ENCODE data around the gene PRKCA. TPM values are rescaled to one million over a fixed set of nuclear protein-coding genes. Genes with fewer than 3 reads are reported as not detected.

The PRKCA gene
- total and polyA plus RNA-seq, 2 donors from 2014 or later = 8.0 to 50.8 TPM

DNA sequence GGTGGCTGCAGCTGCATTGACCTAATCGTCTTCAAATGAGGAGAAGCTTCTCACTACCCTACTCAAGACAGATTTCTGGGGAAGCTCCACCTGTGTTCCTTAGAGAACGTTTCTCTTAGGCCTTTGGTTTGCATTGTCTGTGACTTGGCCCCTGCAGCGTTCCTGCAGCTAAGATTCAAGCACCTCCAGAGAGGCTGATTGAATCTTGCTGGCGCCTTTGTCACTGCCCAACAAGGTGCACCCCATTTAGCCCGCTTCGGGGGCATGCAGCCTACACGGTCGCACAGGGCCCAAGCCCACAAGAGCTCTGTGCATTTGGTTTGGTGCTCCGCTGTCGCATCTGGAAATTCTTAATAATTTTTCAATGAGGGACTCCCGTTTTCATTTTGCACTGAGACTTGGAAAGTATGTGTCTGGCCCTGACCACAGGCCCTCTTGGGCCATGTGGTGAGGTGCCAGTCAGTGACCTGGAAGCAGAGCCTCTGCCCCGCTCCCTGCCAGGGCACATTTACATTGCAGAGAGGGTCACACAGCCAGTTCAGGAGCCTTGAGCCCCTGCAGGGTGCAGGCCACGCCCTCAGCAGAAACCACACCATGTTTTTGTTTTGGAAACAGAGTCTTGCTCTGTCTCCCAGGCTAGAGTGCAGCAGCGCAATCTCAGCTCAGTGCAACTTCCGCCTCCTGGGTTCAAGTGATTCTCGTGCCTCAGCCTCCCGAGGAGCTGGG, 481.4 kb downstream of the PRKCA start:
- TF ChIP-seq, protein P1, sequence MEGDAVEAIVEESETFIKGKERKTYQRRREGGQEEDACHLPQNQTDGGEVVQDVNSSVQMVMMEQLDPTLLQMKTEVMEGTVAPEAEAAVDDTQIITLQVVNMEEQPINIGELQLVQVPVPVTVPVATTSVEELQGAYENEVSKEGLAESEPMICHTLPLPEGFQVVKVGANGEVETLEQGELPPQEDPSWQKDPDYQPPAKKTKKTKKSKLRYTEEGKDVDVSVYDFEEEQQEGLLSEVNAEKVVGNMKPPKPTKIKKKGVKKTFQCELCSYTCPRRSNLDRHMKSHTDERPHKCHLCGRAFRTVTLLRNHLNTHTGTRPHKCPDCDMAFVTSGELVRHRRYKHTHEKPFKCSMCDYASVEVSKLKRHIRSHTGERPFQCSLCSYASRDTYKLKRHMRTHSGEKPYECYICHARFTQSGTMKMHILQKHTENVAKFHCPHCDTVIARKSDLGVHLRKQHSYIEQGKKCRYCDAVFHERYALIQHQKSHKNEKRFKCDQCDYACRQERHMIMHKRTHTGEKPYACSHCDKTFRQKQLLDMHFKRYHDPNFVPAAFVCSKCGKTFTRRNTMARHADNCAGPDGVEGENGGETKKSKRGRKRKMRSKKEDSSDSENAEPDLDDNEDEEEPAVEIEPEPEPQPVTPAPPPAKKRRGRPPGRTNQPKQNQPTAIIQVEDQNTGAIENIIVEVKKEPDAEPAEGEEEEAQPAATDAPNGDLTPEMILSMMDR (IDR thresholded peaks at IDR 0.05; ENCODE audit: borderline replicate concordance, extremely low read depth, insufficient read depth) = no peak
- Histone ChIP-seq H3K4me1 (ENCODE audit: control insufficient read depth in 2 of 3, insufficient read depth in 2 of 3, low read depth in 1 of 3, low read length in 3 of 3) (no peaks in the 10 kb centered on the region), H3K27me3 (ENCODE audit: control insufficient read depth, insufficient read depth, low read length) (no peaks in the 10 kb centered on the region), H3K4me3 (ENCODE audit: low read length in 3 of 3) (no peak overlapping the region), H3K36me3 (ENCODE audit: control insufficient read depth in 2 of 3, insufficient read depth in 3 of 3, low read length in 3 of 3) (peaks cover 0 to 11% (median 6%) of the 10 kb centered on the region in 3 donors), H3K9me3 (ENCODE audit: control insufficient read depth in 2 of 3, insufficient read depth in 1 of 3, low read length in 3 of 3) (no peaks in the 10 kb centered on the region), H3K27ac (ENCODE audit: low read depth in 2 of 2, low read length in 2 of 2) (no peak overlapping the region), H3K9ac (ENCODE audit: low read length in 3 of 3) (no peak overlapping the region)
- intact Hi-C loops (cut with DNase I) = no loop called here
- FAIRE-seq (no peak), DNase-seq (no peak)

DNA sequence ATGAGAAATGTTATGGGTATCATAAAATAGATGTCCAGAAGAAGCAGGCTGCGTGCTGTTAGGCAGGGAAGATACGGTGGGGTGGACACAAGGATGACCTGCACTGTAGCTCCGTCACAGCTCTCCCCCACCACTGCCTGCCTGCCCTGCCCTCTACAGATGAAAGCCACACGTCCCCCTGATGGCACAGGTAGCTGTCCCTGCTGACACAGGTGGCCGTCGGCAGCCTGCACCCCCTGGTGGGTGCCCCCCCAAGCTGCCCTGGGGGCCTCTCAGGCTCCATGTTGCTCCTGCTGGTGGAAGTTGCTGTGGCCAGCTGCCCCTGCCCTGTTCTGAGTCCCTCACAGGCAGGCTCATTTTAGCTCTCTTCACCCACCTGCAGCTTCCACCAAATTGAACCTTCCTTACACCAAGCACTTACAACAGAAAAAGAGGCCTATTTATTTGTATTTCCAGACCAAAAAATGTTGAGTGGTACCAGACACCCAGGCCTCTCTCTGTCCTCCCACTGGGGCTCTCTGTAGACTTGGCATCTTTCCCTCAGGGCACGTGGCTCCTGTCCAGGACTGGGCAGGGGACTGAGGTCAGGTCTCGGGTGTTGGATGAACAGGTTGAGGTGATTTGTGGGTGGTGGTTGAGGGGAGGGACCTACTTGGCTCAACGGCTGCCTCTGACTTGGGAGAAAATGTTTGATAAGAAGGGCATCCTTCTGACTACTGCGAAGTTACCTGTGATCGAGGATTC, 482.4 kb downstream of the PRKCA start:
- no peak overlapping the region for H3K27ac ChIP-seq (ENCODE audit: low read depth in 2 of 2, low read length in 2 of 2)
- FAIRE-seq (no peak), DNase-seq (no peak)
- TF ChIP-seq, protein P1 (IDR thresholded peaks at IDR 0.05; ENCODE audit: borderline replicate concordance, extremely low read depth, insufficient read depth) = no peak
- H3K27me3 ChIP-seq (ENCODE audit: control insufficient read depth, insufficient read depth, low read length) = no peaks in the 10 kb centered on the region
- no peaks in the 10 kb centered on the region for H3K4me1 ChIP-seq (ENCODE audit: control insufficient read depth in 2 of 3, insufficient read depth in 2 of 3, low read depth in 1 of 3, low read length in 3 of 3)
- intact Hi-C loops (cut with DNase I) = no loop called here
- peaks cover 0 to 11% (median 6%) of the 10 kb centered on the region in 3 donors for H3K36me3 ChIP-seq (ENCODE audit: control insufficient read depth in 2 of 3, insufficient read depth in 3 of 3, low read length in 3 of 3)
- no peak overlapping the region for H3K4me3 ChIP-seq (ENCODE audit: low read length in 3 of 3)
- H3K9ac ChIP-seq (ENCODE audit: low read length in 3 of 3) = no peak overlapping the region
- no peaks in the 10 kb centered on the region for H3K9me3 ChIP-seq (ENCODE audit: control insufficient read depth in 2 of 3, insufficient read depth in 1 of 3, low read length in 3 of 3)

DNA sequence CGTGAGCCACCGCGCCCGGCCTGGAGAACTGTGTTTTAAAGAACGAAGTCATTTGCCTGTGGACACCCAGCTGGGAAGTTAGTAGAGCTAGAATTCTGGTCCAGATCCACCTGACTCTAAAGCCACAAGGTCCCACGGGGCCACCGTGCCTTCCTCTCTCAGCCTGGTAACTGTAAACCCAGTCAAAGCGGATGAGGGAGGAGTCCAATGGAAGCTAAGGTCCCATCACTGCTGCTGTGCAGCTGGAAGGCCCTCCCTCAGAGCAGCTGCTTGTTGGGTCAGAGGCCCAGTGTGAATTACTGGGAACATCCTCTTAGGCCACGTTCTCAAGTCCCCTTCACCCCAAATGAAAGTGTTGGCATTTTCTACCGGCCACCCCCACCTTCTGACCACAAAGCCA, 483.7 kb downstream of the PRKCA start:
- Histone ChIP-seq H3K4me1 (ENCODE audit: control insufficient read depth in 2 of 3, insufficient read depth in 2 of 3, low read depth in 1 of 3, low read length in 3 of 3) (peaks cover 0 to 2% (median 0%) of the 10 kb centered on the region in 3 donors), H3K9ac (ENCODE audit: low read length in 3 of 3) (no peak overlapping the region), H3K9me3 (ENCODE audit: control insufficient read depth in 2 of 3, insufficient read depth in 1 of 3, low read length in 3 of 3) (no peaks in the 10 kb centered on the region), H3K27ac (ENCODE audit: low read depth in 2 of 2, low read length in 2 of 2) (no peak overlapping the region), H3K27me3 (ENCODE audit: control insufficient read depth, insufficient read depth, low read length) (no peaks in the 10 kb centered on the region), H3K36me3 (ENCODE audit: control insufficient read depth in 2 of 3, insufficient read depth in 3 of 3, low read length in 3 of 3) (peaks cover 0 to 11% (median 6%) of the 10 kb centered on the region in 3 donors), H3K4me3 (ENCODE audit: low read length in 3 of 3) (no peak overlapping the region)
- TF ChIP-seq, protein P1 (IDR thresholded peaks at IDR 0.05; ENCODE audit: borderline replicate concordance, extremely low read depth, insufficient read depth) = no peak
- DNase-seq (peak in 1 of 5 donors; percentile 63), FAIRE-seq (no peak)
- intact Hi-C loops (cut with DNase I) = no loop called here
